ENCODE data around the gene FRMD1. TPM values are rescaled to one million over a fixed set of nuclear protein-coding genes. Genes with fewer than 3 reads are reported as not detected.

FRMD1 gene
- total RNA-seq, 4 donors from 2014 or later = 35.4 to 86.4 (median 47.7) TPM

- no peaks in the 10 kb centered on the region for H3K27me3 ChIP-seq
- intact Hi-C loops (cut with DNase I; ENCODE audit: low total_unique reads) (no loop called here), in situ Hi-C loops (cut with MboI; ENCODE audit: low pct_ligation_motif_present in 1 of 4, low pct_unique_long_range_greater_than_20kb in 1 of 4, low sequenced_read_pairs in 3 of 4) (loop anchor here in 2 of 4 donors (25.0 kb wide), 1 partner anchor 126 kb away; no protein-coding TSS in a partner anchor)
- H3K9me3 ChIP-seq = peaks cover 17 to 25% of the 10 kb centered on the region in 2 donors
- TF ChIP-seq POLR2A (IDR thresholded peaks at IDR 0.05) = no peak
- TF ChIP-seq, protein P1, sequence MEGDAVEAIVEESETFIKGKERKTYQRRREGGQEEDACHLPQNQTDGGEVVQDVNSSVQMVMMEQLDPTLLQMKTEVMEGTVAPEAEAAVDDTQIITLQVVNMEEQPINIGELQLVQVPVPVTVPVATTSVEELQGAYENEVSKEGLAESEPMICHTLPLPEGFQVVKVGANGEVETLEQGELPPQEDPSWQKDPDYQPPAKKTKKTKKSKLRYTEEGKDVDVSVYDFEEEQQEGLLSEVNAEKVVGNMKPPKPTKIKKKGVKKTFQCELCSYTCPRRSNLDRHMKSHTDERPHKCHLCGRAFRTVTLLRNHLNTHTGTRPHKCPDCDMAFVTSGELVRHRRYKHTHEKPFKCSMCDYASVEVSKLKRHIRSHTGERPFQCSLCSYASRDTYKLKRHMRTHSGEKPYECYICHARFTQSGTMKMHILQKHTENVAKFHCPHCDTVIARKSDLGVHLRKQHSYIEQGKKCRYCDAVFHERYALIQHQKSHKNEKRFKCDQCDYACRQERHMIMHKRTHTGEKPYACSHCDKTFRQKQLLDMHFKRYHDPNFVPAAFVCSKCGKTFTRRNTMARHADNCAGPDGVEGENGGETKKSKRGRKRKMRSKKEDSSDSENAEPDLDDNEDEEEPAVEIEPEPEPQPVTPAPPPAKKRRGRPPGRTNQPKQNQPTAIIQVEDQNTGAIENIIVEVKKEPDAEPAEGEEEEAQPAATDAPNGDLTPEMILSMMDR (IDR thresholded peaks at IDR 0.05) = no peak
- TF ChIP-seq POLR2AphosphoS5 (IDR thresholded peaks at IDR 0.05) = no peak
- TF ChIP-seq EP300 (IDR thresholded peaks at IDR 0.05; ENCODE audit: low read depth) = no peak
- WGBS, 2 donors (ENCODE audit: low coverage in 1 of 2) = 50 to 78% methylated on average over 5 of the region's 5 CpGs
- H3K4me1 ChIP-seq = peaks cover 0 to 14% (median 0%) of the 10 kb centered on the region in 4 donors
- DNase-seq = no peak
- H3K36me3 ChIP-seq = no peaks in the 10 kb centered on the region
- H3K4me3 ChIP-seq = no peak overlapping the region
- H3K27ac ChIP-seq = no peak overlapping the region
These were observed 41.2 kb downstream of the FRMD1 start for GRCh38 chr6:168037856-168038255.

DNA sequence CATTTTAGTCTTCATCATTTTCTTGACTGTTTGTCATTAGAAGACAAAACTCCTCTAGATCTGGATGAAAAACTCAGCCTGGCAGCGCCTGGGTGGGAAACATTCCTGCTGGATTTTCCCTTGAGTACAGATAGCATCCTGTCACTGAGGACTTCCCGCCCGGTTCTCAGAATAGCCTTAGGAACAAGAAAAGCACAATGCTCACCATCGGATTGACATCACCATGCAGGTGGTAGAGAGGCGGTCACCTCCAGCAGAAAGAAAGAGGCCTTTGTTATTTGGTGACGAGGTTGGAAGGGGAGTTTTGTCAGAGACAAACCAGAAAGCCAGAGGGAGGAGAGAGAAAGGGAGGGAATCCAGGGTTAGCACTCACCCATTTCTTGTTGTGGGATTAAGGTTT lies 41.8 kb downstream of the FRMD1 start:
- Histone ChIP-seq H3K4me3 (no peak overlapping the region), H3K36me3 (no peaks in the 10 kb centered on the region), H3K9me3 (peaks cover 17 to 25% of the 10 kb centered on the region in 2 donors), H3K27me3 (no peaks in the 10 kb centered on the region), H3K27ac (no peak overlapping the region), H3K4me1 (peaks cover 0 to 14% (median 0%) of the 10 kb centered on the region in 4 donors)
- TF ChIP-seq, protein P1 (IDR thresholded peaks at IDR 0.05) = no peak
- TF ChIP-seq EP300 (IDR thresholded peaks at IDR 0.05; ENCODE audit: low read depth) (no peak), POLR2A (IDR thresholded peaks at IDR 0.05) (no peak), POLR2AphosphoS5 (IDR thresholded peaks at IDR 0.05) (no peak)
- in situ Hi-C loops (cut with MboI; ENCODE audit: low pct_ligation_motif_present in 1 of 4, low pct_unique_long_range_greater_than_20kb in 1 of 4, low sequenced_read_pairs in 3 of 4) = loop anchor here in 2 of 4 donors (25.0 kb wide), 1 partner anchor 125 kb away; no protein-coding TSS in a partner anchor
- DNase-seq = no peak
- 71 to 73% methylated on average over 5 to 6 of the region's 6 CpGs for WGBS, 2 donors (ENCODE audit: low coverage in 1 of 2)
- intact Hi-C loops (cut with DNase I; ENCODE audit: low total_unique reads) = no loop called here

DNA sequence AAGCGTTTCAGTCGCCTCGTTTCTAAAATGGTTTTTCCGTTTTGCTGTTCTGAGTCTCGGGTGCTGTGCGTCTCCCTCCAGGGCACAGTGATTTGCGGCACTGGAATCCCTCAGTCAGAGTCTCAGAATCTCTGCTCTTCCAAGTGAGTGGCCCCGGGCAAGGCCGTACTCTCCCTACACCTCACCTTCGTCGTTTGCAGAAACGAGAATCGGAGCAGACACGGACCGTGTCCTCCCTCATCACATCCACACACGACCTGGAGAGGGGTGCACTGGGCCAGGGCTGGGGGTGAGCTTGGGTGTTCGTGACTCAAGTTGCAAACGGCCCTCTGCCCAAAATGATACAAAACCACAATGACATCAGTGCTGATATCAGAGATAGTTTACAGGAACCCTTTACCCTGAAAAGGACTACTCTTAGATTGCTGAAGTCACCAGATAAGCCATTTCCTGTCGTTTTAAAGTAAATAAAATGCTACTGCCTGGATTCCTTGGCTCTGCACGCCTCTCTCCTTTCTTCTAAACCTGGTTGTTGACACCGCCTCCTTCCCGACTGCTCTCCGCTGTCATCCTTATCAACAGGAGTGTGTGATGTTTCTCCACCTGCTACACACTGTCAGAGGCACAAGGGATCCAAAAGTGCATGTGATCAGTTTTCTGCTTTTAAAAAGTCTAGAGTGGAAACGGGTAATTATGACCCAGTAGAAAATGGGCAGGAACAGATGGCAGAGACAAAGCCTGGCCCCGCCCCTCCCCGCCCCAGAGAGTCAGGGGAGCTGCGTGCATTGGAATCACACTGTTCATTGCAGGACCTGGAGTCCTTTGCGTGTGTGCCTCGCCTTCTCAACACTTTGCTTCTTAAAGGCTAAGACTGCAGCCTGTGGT lies 43.1 kb downstream of the FRMD1 start:
- H3K4me1 ChIP-seq = peaks cover 0 to 14% (median 0%) of the 10 kb centered on the region in 4 donors
- no peaks in the 10 kb centered on the region for H3K27me3 ChIP-seq
- intact Hi-C loops (cut with DNase I; ENCODE audit: low total_unique reads) (no loop called here), in situ Hi-C loops (cut with MboI; ENCODE audit: low pct_ligation_motif_present in 1 of 4, low pct_unique_long_range_greater_than_20kb in 1 of 4, low sequenced_read_pairs in 3 of 4) (loop anchor here in 2 of 4 donors (25.0 kb wide), 1 partner anchor 124 kb away; no protein-coding TSS in a partner anchor)
- 49% methylated on average over 10 to 29 of the region's 29 CpGs for WGBS, 2 donors (ENCODE audit: low coverage in 1 of 2)
- H3K9me3 ChIP-seq = peaks cover 17 to 23% of the 10 kb centered on the region in 2 donors
- peak overlapping the region; percentile 66 to 75 (median 74) for H3K27ac ChIP-seq
- peak; percentile 61 for DNase-seq
- H3K36me3 ChIP-seq = no peaks in the 10 kb centered on the region
- TF ChIP-seq, protein P1 (IDR thresholded peaks at IDR 0.05) = no peak
- TF ChIP-seq POLR2AphosphoS5 (IDR thresholded peaks at IDR 0.05) = peak in 1 of 3 donors; percentile 4
- TF ChIP-seq EP300 (IDR thresholded peaks at IDR 0.05; ENCODE audit: low read depth) = no peak
- no peak for TF ChIP-seq POLR2A (IDR thresholded peaks at IDR 0.05)
- peak overlapping the region; percentile 17 to 48 (median 24) for H3K4me3 ChIP-seq

DNA sequence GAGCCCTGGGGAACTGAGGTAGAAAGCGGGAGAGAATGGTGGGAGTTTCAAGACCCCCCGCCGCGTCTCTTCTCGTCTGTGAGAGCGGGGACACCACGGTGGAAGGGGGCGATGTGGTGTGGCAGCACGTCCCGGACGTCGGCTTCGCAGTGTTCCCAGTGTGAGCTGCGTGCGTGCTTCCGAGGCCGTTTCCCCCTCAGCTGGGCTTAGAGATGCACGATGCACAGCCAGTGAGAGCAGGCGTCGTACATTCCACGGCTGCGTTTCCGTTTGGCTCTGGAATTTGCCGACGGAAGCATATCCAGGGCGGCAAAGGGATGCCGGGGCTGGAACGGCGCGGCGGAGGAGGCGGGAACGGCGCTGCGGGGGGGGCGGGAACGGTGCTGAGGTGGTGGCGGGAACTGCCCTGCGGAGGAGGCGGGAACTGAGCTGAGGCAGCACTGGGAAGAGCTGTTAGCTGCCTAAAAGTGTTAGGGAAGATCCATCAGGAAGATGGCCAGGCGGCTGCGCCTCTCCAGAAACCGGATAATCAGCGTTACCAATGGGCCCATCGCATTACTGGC lies 43.8 kb downstream of the FRMD1 start:
- H3K4me3 ChIP-seq = peak overlapping the region; percentile 17 to 48 (median 24)
- in situ Hi-C loops (cut with MboI; ENCODE audit: low pct_ligation_motif_present in 1 of 4, low pct_unique_long_range_greater_than_20kb in 1 of 4, low sequenced_read_pairs in 3 of 4) (loop anchor here in 2 of 4 donors (25.0 kb wide), 1 partner anchor 123 kb away; no protein-coding TSS in a partner anchor), intact Hi-C loops (cut with DNase I; ENCODE audit: low total_unique reads) (no loop called here)
- H3K36me3 ChIP-seq = no peaks in the 10 kb centered on the region
- WGBS, 2 donors (ENCODE audit: low coverage in 1 of 2) = 62 to 100% methylated on average over 1 to 22 of the region's 45 CpGs
- no peaks in the 10 kb centered on the region for H3K27me3 ChIP-seq
- TF ChIP-seq POLR2AphosphoS5 (IDR thresholded peaks at IDR 0.05) (peak in 2 of 3 donors; percentile 18 to 51), EP300 (IDR thresholded peaks at IDR 0.05; ENCODE audit: low read depth) (no peak), POLR2A (IDR thresholded peaks at IDR 0.05) (no peak)
- TF ChIP-seq, protein P1 (IDR thresholded peaks at IDR 0.05) = no peak
- DNase-seq = peak; percentile 59
- peaks cover 13 to 16% of the 10 kb centered on the region in 2 donors for H3K9me3 ChIP-seq
- H3K27ac ChIP-seq = peak overlapping the region; percentile 66 to 75 (median 74)
- H3K4me1 ChIP-seq = peaks cover 0 to 14% (median 0%) of the 10 kb centered on the region in 4 donors

Measured in transverse colon (tissue), 4 donors.